Hematopoietic multipotent progenitor cell (in vitro differentiated cells): ENCODE measurements around the gene PRKN. TPM values are rescaled to one million over a fixed set of nuclear protein-coding genes. Genes with fewer than 3 reads are reported as not detected.

ENCODE experiments used
- DNase-seq, 3 donors: peaks; one replicate each; pipeline ENCODE4 v3.0.0-alpha.2; 2011 to 2015; ENCODE audit warnings: low read depth in 2 of 3, low spot score in 2 of 3
- total RNA-seq: library from RNA; depleted of rRNA; stranded (reverse); fragments of >200 nt; gene quantifications from one replicate; pipeline ENCODE4 v1.2.3, GENCODE V29; 2012

The PRKN gene
- total RNA-seq, 1 donor, result 7.0 TPM

DNA sequence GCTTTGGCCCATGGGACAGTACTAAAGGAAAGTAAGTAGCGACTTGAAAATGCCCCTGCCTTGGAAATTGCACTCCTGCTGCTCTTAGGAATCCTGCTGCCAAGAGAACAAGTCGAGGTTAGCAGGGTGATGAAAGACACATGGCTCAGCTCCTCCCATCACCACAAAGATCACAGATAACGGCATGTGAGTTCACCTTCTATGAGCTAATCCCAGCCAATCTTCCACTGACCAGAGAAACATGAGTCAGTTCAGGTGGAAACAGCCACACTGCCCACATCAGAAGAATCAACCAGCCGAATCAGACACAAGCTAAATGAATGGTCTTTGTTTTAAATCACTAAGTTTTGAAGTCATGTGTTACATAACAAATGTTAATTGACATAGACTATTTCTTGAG, 106.3 kb downstream of the PRKN start:
- DNase-seq, result no peak

- peak in 2 of 3 donors; percentile 5 to 59 for DNase-seq
These were observed 107.5 kb downstream of the PRKN start for GRCh38 chr6:162620073-162620472.

GRCh38 chr6:162618448-162619002, 109.0 kb downstream of the PRKN start:
- no peak for DNase-seq

DNA sequence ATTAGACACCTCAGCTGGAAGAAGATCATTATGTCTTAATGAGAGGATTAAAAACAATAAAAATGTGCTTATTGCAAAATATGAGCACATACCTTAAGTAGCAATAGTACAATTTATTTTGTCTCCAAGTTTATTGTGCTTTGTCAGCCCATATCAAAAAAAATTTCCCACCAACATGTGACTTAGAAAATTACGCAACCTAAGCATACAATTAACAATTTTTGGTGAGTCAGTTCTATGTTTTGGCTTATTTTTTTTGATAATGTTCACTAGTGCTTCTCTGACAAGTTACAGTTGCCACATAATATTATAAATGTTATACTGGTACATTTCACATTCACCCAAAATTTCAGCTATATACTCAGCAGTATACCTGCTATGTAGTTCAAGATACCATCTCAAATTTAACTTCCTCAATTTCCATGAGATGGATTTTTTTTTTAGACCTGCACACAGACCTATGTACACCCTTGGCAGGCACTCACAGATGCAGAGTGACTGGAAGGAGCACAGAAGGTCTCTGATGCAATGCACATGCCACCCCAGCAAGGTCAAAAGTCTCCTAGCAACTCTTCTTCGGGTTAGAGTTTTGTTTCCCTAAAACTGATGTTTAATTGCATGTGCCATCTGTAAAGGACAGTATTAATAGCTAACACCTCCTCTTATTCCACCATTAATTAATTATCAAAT, 112.4 kb downstream of the PRKN start:
- peak in 2 of 3 donors; percentile 5 to 36 for DNase-seq

DNA sequence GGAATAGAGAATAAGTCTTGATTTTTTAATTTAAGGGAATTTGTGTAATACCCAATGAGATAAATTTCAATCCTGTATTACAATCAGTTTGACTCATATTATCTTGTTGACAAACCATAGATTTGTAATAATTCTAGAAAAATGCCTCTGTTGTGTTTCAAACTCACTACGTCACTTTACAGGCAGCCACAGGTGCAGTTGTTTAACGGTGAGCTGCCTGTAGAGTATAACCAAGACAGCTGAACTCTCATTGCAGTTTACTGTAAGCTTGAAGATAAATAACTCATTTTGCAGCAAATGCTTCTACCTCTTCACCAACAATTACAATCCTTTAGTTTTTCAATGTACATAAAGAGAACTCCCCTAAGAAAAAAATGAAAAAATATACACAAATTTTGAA, 114.3 kb downstream of the PRKN start:
- no peak for DNase-seq

DNA sequence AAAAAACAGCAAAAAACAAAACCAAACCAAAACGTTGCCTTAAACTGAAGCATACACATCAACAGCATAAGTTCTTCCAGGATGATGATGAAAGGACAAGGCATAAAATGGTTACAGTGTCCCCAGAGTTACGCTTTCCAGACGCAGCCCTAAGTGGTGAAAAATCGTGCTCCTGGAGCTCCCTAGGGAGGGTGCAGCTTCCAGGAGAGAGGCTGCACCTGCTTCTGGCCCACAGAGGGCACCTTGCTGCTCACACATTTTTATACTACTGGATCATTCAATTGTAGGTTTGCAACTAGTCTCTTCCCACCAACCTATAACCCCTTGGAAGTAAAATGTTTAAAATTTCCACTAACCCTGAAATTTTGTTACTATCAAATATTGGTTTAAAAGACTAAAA, 115.0 kb downstream of the PRKN start:
- DNase-seq, result no peak

GRCh38 chr6:162610351-162610750, 117.2 kb downstream of the PRKN start:
- DNase-seq, result no peak

GRCh38 chr6:162605881-162606280, 121.7 kb downstream of the PRKN start:
- no peak for DNase-seq

DNA sequence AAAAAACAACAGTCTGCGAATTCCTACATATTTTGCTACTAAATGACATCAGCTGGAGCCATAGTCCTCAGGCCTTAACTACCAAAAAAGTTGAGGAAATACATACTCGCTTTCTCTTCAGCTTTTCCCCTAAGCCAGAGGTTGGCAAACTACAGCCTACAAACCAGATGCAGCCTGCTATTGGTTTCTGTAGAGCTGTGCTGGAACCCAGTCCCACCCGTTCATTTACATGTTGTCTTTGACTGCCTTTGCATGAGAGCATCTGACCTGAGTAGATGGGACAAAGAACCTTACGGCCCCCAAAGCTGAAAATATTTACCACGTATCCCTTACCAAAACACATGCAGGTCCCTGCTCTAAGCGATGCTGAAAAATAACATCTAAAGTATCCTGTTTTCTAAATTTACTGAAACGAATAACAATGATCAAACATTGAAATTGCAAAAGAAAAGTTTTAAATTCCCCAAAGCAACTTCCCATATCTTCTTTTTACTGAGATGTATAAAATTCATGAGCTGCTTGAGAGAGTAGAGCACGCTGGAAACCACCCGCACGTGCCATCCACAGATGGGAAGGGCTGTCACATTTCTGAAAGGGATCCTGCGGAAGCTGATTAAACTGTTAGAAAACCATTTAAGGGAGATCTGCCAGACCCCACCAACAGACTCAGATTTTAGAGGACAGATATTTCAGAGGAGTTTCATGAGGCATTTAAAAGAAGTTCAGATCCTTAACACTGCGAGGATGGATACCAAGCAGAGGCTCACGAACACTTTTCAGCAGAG, 124.1 kb downstream of the PRKN start:
- DNase-seq, result no peak

GRCh38 chr6:162602759-162603158, 124.8 kb downstream of the PRKN start:
- no peak for DNase-seq

DNA sequence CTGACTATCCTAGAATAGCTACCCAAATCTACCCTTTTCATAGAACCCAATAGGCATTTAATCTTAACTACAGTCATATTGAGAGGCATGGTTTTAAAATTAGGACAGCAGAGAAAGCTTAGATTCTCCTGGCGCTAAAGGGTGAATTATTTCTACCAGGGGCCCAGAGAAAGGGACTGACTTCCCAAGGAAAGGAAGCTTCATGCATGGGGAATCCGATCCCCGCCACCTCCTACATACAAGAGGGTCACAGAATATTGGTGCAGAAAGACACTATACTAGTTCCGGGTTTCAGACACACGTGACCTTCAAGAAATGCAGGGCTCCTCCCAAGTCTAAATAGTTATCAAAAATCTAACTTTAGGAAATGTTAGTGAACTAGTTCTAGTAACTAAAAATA, 130.9 kb downstream of the PRKN start:
- DNase-seq, result no peak

GRCh38 chr6:162591517-162591916, 136.0 kb downstream of the PRKN start:
- DNase-seq, result no peak

- DNase-seq, result no peak
These were observed 145.4 kb downstream of the PRKN start for GRCh38 chr6:162581988-162582780.

GRCh38 chr6:162580619-162581018, 146.9 kb downstream of the PRKN start:
- DNase-seq, result no peak

GRCh38 chr6:162576016-162576415, 151.6 kb downstream of the PRKN start:
- DNase-seq, result no peak

GRCh38 chr6:162572240-162572639, 155.3 kb downstream of the PRKN start:
- no peak for DNase-seq

- no peak for DNase-seq
These were observed 159.3 kb downstream of the PRKN start for GRCh38 chr6:162568266-162568665.

GRCh38 chr6:162562041-162562440, 165.5 kb downstream of the PRKN start:
- no peak for DNase-seq

DNA sequence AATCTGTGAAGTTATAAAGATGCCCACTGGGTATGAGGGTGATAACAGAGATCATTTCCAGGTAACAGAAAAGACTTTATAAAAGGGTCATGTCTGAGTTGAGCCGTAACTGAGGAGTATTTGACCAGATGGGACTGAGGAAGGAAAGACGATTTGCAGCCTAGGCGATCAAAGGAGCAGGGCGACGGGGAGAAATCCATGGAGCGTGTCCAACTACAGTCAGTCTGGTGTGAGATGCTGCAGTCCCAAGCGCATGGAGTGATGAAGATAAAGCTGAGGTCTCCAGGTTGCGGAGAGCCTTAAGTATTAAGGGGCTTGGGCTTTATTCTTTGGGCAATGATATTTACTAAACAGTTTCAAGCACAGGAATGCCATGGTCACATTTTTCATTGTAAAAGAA, 166.7 kb downstream of the PRKN start:
- DNase-seq, result no peak

- no peak for DNase-seq
These were observed 173.0 kb downstream of the PRKN start for GRCh38 chr6:162554531-162554930.

GRCh38 chr6:162546905-162547304, 180.7 kb downstream of the PRKN start:
- no peak for DNase-seq
